HL-60 (cell line): ENCODE results near the gene TRABD2B.

Experiments
- DNase-seq, 2 experiments: peaks; one replicate each; pipeline ENCODE4 v3.0.0-alpha.2; 2010 to 2020; ENCODE audit warnings: low read depth in 1 of 2, low spot score in 1 of 2
- H3K27ac ChIP-seq: fragments of 250-450 bp; sonication (Bioruptor Pico); replicated peaks from 2 replicates; pipeline ENCODE4 v1.5.1; 2020; ENCODE audit warnings: mild to moderate bottlenecking, moderate library complexity
- H3K27me3 ChIP-seq: fragments of 250-450 bp; sonication (Bioruptor Pico); 2 replicates; pipeline ENCODE4 v1.5.1; 2021; ENCODE audit warnings: mild to moderate bottlenecking, moderate library complexity; ENCODE audit not compliant: insufficient read depth, poor library complexity, severe bottlenecking
- H3K4me3 ChIP-seq: replicated peaks from 2 replicates; pipeline ENCODE4 v1.5.1; 2011; ENCODE audit warnings: mild to moderate bottlenecking, control low read depth, low read length; ENCODE audit not compliant: insufficient read depth
- GABPA ChIP-seq: IDR thresholded peaks from 2 replicates; pipeline ENCODE4 v1.6.1; 2012; ENCODE audit warnings: low read depth
- POLR2AphosphoS5 ChIP-seq: IDR thresholded peaks from 2 replicates; pipeline ENCODE4 v1.6.1; 2012; ENCODE audit warnings: low read depth
- SPI1 ChIP-seq: IDR thresholded peaks from 2 replicates; pipeline ENCODE4 v1.6.1; 2012; ENCODE audit warnings: low read depth, mild to moderate bottlenecking, borderline replicate concordance
- TF ChIP-seq, protein P1 (sequence below): IDR thresholded peaks from 2 replicates; pipeline ENCODE4 v1.6.1; 2012; ENCODE audit warnings: low read depth; ENCODE audit not compliant: insufficient replicate concordance
- TF ChIP-seq, protein P2 (sequence below): IDR thresholded peaks from one replicate; pipeline ENCODE4 v1.5.1; 2011; ENCODE audit warnings: low read length, control low read depth, inconsistent platforms; ENCODE audit not compliant: insufficient read depth

TRABD2B gene

DNA sequence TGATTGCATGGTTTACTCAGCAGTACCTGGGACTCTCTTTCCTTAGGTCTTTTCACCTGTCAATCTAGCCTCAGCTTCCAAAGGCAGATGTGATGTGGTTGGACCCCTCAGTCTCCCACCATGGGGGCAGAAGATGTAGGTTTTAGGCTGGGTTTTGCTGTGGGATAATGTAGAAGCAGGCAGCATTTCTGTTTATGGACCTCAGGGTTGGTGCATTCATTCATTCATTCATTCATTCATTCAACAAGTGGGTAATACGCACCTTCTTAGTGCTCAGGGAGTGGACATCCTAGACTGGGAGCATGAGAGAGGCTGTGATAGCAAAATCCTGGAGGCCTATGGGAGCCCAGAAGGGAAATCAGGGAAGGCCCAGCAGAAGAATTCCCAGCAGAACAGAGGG lies 209.6 kb downstream of the TRABD2B start:
- DNase-seq = no peak
- TF ChIP-seq, protein P1, sequence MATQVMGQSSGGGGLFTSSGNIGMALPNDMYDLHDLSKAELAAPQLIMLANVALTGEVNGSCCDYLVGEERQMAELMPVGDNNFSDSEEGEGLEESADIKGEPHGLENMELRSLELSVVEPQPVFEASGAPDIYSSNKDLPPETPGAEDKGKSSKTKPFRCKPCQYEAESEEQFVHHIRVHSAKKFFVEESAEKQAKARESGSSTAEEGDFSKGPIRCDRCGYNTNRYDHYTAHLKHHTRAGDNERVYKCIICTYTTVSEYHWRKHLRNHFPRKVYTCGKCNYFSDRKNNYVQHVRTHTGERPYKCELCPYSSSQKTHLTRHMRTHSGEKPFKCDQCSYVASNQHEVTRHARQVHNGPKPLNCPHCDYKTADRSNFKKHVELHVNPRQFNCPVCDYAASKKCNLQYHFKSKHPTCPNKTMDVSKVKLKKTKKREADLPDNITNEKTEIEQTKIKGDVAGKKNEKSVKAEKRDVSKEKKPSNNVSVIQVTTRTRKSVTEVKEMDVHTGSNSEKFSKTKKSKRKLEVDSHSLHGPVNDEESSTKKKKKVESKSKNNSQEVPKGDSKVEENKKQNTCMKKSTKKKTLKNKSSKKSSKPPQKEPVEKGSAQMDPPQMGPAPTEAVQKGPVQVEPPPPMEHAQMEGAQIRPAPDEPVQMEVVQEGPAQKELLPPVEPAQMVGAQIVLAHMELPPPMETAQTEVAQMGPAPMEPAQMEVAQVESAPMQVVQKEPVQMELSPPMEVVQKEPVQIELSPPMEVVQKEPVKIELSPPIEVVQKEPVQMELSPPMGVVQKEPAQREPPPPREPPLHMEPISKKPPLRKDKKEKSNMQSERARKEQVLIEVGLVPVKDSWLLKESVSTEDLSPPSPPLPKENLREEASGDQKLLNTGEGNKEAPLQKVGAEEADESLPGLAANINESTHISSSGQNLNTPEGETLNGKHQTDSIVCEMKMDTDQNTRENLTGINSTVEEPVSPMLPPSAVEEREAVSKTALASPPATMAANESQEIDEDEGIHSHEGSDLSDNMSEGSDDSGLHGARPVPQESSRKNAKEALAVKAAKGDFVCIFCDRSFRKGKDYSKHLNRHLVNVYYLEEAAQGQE = no peak
- TF ChIP-seq, protein P2, sequence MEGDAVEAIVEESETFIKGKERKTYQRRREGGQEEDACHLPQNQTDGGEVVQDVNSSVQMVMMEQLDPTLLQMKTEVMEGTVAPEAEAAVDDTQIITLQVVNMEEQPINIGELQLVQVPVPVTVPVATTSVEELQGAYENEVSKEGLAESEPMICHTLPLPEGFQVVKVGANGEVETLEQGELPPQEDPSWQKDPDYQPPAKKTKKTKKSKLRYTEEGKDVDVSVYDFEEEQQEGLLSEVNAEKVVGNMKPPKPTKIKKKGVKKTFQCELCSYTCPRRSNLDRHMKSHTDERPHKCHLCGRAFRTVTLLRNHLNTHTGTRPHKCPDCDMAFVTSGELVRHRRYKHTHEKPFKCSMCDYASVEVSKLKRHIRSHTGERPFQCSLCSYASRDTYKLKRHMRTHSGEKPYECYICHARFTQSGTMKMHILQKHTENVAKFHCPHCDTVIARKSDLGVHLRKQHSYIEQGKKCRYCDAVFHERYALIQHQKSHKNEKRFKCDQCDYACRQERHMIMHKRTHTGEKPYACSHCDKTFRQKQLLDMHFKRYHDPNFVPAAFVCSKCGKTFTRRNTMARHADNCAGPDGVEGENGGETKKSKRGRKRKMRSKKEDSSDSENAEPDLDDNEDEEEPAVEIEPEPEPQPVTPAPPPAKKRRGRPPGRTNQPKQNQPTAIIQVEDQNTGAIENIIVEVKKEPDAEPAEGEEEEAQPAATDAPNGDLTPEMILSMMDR = no peak
- TF ChIP-seq GABPA (no peak), SPI1 (no peak), POLR2AphosphoS5 (no peak)
- Histone ChIP-seq H3K4me3 (no peak overlapping the region), H3K27me3 (no peaks in the 10 kb centered on the region), H3K27ac (no peak overlapping the region)

DNA sequence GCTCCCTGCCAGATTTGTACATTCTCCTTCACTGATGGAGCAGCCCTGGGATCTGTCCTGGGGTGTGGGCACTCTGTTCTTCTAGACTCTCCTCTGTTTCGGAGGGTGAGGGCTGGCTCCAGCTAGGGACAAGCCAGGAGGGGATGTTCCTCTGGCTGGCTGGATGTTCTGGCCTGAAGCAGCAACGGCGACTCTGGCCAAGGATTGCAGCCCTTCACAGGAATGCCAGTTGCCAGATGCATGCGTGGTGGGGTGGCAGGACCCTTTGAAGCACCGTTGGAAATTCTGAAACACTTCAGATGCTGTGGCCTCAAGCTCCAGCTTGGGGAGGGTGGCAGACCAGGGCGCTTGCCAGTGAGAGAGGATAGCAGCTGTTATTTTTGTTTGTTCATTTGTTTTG lies 210.9 kb downstream of the TRABD2B start:
- Histone ChIP-seq H3K27ac (no peak overlapping the region), H3K4me3 (no peak overlapping the region), H3K27me3 (no peaks in the 10 kb centered on the region)
- TF ChIP-seq GABPA = no peak
- TF ChIP-seq SPI1 = no peak
- TF ChIP-seq, protein P1 = no peak
- TF ChIP-seq POLR2AphosphoS5 = no peak
- TF ChIP-seq, protein P2 = no peak
- no peak for DNase-seq

DNA sequence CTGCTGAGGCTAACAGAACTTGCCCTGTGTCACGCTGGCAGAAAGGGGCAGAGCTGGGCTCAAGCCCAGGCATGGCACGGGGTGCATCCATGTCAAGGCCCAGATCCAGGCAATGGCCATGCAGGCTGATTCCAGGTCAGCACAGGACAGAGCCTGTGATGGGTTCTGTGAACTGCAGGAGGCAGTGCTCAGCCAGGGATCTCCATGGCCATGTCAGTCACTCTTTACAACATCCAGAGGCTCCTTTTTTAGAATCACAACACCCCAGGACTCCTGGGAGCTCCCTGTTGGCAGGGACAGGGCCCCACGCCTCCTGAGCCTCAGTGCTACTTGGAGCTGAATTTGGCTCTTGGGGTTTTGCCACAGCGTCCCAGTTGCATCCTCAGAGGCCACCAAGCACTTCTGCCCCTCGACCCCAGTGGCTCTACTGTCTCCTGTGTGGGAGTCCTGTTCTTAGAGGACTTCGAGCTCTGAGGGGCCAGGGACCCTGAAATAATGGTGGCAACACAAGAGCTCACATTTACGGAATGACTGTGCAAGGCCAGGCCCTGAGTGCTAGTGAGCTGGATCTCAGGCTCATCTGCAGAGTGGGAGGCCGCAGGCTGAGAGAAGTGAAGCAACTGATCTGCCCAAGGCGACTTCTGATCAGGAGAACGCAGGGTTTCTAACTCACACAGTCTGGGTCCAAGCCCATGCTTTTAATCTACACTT lies 211.5 kb downstream of the TRABD2B start:
- TF ChIP-seq SPI1 = no peak
- no peak for TF ChIP-seq GABPA
- TF ChIP-seq, protein P1 = no peak
- no peak for TF ChIP-seq POLR2AphosphoS5
- TF ChIP-seq, protein P2 = no peak
- Histone ChIP-seq H3K4me3 (no peak overlapping the region), H3K27ac (no peak overlapping the region), H3K27me3 (no peaks in the 10 kb centered on the region)
- DNase-seq = no peak
